ENCODE results near the gene KLF12.

Gene KLF12

GRCh38 chr13:74101436-74101835 is 32.8 kb downstream of the KLF12 start:
- DNase-seq: no peak

GRCh38 chr13:74098077-74098476 is 36.1 kb downstream of the KLF12 start:
- DNase-seq: no peak

- no peak for DNase-seq
Observed at GRCh38 chr13:74097116-74097515, 37.1 kb downstream of the KLF12 start.

GRCh38 chr13:74093691-74094090 is 40.5 kb downstream of the KLF12 start:
- no peak for DNase-seq

DNA sequence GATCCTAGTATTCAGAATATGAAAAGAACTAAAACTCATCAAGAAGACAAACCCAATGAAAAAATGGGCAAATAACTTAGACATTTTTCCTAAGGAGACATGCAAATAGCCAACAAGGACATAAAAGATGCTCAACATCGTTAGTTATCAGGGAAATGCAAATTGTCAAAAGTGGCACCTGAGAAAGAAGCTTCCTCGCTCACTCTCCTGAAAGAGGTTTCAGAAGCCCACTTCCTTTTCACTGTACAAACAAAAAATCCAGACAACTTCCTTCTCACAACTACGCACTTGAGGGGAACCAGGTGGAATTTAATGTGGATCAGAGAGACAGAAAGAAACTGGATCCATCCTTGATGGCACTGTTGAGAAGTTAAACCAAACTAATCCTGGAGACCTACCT is 41.5 kb downstream of the KLF12 start:
- no peak for DNase-seq

DNA sequence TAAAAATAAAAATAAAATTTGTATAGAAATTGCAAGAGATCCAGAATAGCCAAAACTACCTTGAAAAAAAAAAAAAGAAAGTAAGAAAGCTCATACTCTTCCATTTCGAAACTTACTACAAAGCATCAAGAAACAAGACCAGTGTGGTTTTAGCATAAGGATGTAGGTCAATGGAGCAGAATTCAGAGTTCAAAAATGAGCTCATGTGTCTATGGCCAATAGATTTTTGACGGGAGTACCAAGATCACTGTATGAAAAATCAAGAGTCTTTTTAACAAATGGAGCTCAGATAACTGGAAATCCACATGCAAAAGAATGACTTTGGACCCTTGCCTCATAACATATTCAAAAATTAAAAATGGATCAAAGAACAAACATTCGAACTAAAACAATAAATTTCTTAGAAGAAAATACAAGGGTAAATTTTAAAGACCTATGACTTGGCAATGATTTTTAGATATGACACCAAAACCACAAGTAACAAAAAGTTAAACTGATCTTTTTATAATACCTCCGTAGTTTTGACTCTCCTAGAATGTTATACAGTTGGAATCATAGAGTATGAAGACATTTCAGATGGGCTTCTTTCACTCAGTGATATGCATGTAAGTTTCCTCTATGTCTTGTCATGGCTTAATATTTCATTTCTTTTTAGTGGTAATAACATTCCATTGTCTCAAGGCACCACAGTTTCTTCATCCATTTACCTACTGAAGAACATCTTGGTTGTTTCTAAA is 43.2 kb downstream of the KLF12 start:
- peak in 1 of 5 donors; percentile 37 for DNase-seq

- DNase-seq: no peak
Observed at GRCh38 chr13:74090397-74090796, 43.8 kb downstream of the KLF12 start.

GRCh38 chr13:74087357-74087756 is 46.8 kb downstream of the KLF12 start:
- DNase-seq: no peak
